GM19455 (cell line): Measurements from ENCODE around the gene IRF8.
A peak's percentile ranks its signal among the peaks of the same experiment; 100 is the strongest.
"Not testable (repeated sequence)": the region's sequence is repeated elsewhere in the genome, so short reads cannot be mapped to it uniquely, and the experiment has no call there.

Source experiments
- ATAC-seq: cut with Tn5 transposase; IDR thresholded peaks from one replicate; pipeline ENCODE4 v1.9.1; 2021; ENCODE audit not compliant: unreplicated experiment

The IRF8 gene

GRCh38 chr16:85898521-85899442 is at the start of gene IRF8:
IRF8 (plus strand) TSS chr16:85899162; CDS start chr16:85903016, 3,854 bp downstream.
- ATAC-seq = peak; percentile 44

- ATAC-seq = no peak
Measured at GRCh38 chr16:85849388-85849787, 49.6 kb upstream of the IRF8 start.

DNA sequence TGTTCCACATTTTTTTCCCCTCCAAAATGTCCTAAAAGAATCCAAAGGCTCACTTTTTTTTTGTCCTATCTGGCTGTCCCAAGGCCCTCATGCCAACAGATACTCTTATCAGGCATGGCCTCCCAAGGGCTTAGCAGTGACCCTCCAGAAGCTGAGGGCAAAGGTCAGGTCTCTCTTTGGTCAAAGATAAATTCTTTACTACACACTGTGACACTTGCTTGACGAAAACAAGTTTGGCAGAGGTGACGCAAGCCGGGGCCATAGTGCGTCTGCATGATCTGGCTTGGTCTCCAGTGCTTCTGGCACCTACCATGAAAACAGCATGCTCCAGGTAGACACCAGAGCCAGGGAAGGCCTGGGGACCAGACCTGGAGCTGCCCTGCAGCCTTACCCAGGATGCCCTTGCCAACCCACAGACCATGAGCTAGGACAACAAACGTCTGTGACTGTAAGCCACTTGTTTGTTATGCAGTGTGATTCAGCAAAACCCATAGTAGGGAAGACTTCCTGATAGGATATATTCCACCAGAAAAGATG is 48.5 kb upstream of the IRF8 start:
- no peak for ATAC-seq

- ATAC-seq = no peak
Measured at GRCh38 chr16:85851034-85851785, 47.8 kb upstream of the IRF8 start.

DNA sequence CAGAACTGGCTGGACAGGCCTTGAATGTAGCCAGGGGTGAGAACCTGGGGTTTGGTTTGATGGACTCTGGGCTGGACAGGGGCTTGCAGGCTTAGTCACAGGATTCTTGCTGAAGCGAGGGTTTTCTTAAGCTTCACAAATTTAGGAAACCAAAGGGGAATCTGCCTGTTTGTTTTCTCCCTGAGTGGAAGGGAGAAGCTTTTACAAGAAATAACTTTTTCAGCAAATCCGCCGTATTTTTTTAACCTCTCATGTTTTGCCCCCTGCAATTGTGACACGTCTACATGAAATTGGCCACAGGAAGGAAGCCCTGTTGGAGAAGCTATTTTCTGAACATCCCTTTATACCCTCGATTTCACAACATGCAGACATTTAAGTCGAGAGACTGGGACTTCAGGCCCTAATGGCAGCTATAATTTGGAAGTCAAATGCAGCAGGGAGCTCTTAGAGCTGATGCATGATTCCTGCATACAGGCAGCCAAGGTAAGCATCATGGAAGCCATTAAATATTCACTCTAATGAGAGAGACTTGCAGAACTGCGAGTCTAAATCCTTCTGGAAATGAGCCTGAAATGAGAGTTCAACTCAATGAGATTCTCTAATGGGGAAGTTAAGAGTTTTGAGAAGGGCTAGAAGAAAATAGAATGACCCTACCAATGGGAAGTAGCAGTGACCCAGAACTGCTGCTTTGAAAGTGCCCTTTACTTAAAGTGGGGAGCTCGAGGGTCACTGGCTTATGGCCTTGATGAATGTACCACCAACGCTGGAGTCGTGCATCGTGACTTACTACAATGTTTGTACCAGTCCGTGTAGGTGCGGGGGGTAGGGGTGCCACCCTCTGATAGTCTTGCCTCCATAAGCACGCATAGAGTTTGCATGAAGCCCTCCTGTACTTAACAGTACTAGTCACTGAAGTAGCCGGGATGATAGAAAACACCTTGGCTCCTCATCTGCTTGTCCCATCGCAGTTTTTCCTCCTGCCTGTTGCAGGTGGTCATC is 45.1 kb upstream of the IRF8 start:
- no peak for ATAC-seq

GRCh38 chr16:85854935-85855334 is 44.0 kb upstream of the IRF8 start:
- no peak for ATAC-seq

GRCh38 chr16:85856079-85856478 is 42.9 kb upstream of the IRF8 start:
- no peak for ATAC-seq

GRCh38 chr16:85856585-85856984 is 42.4 kb upstream of the IRF8 start:
- no peak for ATAC-seq

GRCh38 chr16:85857406-85857805 is 41.6 kb upstream of the IRF8 start:
- ATAC-seq = no peak

- ATAC-seq = not testable (repeated sequence)
Measured at GRCh38 chr16:85858571-85858970, 40.4 kb upstream of the IRF8 start.

- no peak for ATAC-seq
Measured at GRCh38 chr16:85858984-85859817, 39.8 kb upstream of the IRF8 start.

DNA sequence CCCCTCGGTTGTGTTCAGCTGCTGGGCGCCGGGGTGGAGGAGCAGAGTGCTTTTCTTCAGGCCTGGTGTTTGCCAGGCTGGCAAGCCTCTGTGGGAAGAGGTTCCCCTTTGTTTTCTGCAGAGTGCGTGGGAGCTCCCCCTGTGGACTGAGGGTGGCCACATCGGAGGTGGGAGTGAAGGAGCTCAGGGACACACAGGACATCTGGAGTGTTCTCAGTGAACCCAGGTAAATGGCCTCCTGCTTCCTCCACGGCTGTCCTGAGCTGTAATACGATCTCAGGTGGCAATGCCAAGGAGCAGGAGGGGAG is 39.2 kb upstream of the IRF8 start:
- no peak for ATAC-seq

GRCh38 chr16:85860413-85861094 is 38.4 kb upstream of the IRF8 start:
- no peak for ATAC-seq

GRCh38 chr16:85861095-85861825 is 37.7 kb upstream of the IRF8 start:
- no peak for ATAC-seq

DNA sequence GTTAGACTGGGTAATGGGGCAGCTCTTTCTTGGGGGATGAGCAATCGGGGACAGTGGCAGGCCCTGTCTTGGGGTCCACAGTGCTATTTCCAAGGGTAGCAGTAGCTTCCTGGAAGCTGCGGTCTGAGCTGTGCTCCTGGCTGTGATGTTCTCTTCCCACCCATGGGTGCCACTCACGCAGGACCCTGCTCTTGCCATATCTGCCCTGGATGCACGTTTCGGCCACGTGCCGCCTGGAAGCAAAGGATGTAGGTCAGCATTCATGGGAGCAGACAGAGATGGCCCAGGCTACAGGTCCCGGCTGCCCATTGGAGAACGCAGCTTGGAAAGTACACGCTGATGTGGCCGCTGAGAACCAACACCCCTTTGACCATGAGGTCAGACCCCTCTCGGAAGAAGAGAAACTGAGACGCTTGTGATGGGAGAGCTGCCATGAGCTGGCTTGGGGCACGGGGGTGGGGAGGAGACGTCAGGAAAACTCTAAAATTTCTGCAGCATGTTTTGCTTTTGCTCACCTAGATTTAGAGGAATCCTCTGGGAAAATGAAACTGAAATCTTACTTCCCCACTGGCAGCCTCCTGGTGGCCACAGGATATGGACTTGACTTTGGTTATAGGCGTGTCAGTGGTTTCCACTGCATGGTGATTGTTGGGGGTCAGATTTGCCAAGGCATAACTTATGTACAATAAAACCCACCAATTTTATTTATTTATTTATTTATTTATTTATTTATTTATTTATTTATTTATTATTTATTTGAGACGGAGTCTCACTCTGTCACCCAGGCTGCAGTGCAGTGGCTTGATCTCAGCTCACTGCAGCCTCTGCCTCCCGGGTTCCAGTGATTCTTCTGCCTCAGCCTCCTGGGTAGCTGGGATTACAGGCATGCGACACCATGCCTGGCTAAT is 36.2 kb upstream of the IRF8 start:
- no peak for ATAC-seq

GRCh38 chr16:85863384-85863774 is 35.6 kb upstream of the IRF8 start:
- ATAC-seq = no peak

DNA sequence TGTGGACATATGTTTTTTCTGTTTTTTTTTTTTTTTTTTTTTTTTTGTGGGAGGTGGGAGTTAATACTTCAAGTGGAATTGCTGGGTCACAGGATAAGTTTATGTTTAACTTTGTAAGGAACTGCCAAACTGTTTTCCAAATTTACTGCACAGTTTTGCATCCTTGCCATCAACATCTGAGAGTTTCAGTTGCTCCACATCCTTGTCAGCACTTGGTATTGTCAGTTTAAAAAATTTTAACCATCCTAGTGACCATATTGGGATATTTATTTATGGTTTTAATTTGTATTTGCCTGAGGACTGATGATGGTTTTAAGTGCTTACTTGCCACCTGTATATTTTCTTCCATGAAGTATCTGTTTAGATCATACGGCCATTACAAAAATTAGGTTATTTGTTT is 34.0 kb upstream of the IRF8 start:
- ATAC-seq = no peak

DNA sequence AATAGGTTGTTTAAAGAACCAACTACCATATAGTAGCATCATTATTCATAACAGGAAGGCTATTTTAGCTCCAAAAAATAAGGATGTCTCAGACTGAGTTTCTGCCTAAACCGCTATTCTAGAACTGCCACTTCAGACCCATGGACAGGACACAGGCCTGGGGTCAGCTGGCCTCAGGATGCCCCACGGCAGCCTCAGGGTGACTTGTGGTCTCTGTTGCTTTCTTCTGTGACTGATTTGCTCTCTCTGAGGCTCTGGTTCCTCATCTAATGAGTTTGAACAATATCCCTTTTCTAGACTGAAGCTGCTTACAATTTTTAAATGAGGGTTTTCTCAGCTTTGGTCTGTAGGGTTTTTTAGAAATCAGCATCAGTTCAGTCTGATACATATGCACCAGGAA is 31.8 kb upstream of the IRF8 start:
- ATAC-seq = no peak
